Activated naive CD8-positive, alpha-beta T cell treated with anti-CD3 and anti-CD28 coated beads, Interleukin-2, amount 10 ng/mL, durations not matched to agents 7 days and 5 days (primary cell): ENCODE results near the gene ZNRD2. TPM values are rescaled to one million over a fixed set of nuclear protein-coding genes. Genes with fewer than 3 reads are reported as not detected.

Experiments
- ATAC-seq: fragments of 150-1000 bp; cut with Tn5 transposase; one replicate; pipeline ENCODE4 v1.10.0; 2021; ENCODE audit warnings: low read depth, moderate library complexity
- POLR2A ChIA-PET: fragments of 350-600 bp; sonication (Branson Sonifier 250); formaldehyde crosslinking; loops from one replicate; lab custom pipeline; 2021; ENCODE audit warnings: antibody characterized with exemption; lab: Charles Lee
- DNase-seq: peaks from one replicate; pipeline ENCODE4 v3.0.0; 2021
- H3K27ac Mint-ChIP-seq: one replicate; pipeline ENCODE4 v1.8.0; 2022; ENCODE audit warnings: mild to moderate bottlenecking, mixed read lengths
- H3K27me3 Mint-ChIP-seq: one replicate; pipeline ENCODE4 v1.8.0; 2022; ENCODE audit warnings: mild to moderate bottlenecking, moderate library complexity, mixed read lengths
- H3K36me3 Mint-ChIP-seq: one replicate; pipeline ENCODE4 v1.8.0; 2021; ENCODE audit warnings: mild to moderate bottlenecking, mixed read lengths
- H3K4me1 Mint-ChIP-seq: one replicate; pipeline ENCODE4 v1.8.0; 2021; ENCODE audit warnings: mixed read lengths
- H3K4me3 Mint-ChIP-seq: one replicate; pipeline ENCODE4 v1.8.0; 2022; ENCODE audit warnings: mild to moderate bottlenecking, moderate library complexity, mixed read lengths
- H3K9me3 Mint-ChIP-seq: one replicate; pipeline ENCODE4 v1.8.0; 2021; ENCODE audit warnings: mixed read lengths
- total RNA-seq, 2 experiments: library from RNA; stranded (reverse); gene quantifications; one replicate each; pipeline ENCODE4 v1.2.3, GENCODE V29; 2021

ZNRD2 gene
- total RNA-seq, 2 experiments from 2014 or later = 27.2 to 30.0 TPM

- no peak for DNase-seq
- peaks cover 10% of the 10 kb centered on the region for H3K36me3 Mint-ChIP-seq
- peaks cover 29% of the 10 kb centered on the region for H3K4me1 Mint-ChIP-seq
- H3K27ac Mint-ChIP-seq = peak overlapping the region; percentile 21
- POLR2A ChIA-PET = interaction anchor here (0.6 to 8.3 kb wide), 8 partner anchors 11 to 65 kb away, joined by 3 to 107 read pairs (median 4); partner anchors contain the start of genes EHBP1L1, FAM89B, SCYL1 and ZNRD2
- H3K27me3 Mint-ChIP-seq = no peaks in the 10 kb centered on the region
- no peak for ATAC-seq
- no peak overlapping the region for H3K4me3 Mint-ChIP-seq
- H3K9me3 Mint-ChIP-seq = no peaks in the 10 kb centered on the region
Measured at GRCh38 chr11:65590240-65590738, 20.0 kb downstream of the ZNRD2 start.

- ATAC-seq (no peak), DNase-seq (no peak)
- H3K36me3 Mint-ChIP-seq = peaks cover 8% of the 10 kb centered on the region
- H3K27ac Mint-ChIP-seq = no peak overlapping the region
- no peaks in the 10 kb centered on the region for H3K27me3 Mint-ChIP-seq
- no peak overlapping the region for H3K4me3 Mint-ChIP-seq
- no peaks in the 10 kb centered on the region for H3K9me3 Mint-ChIP-seq
- POLR2A ChIA-PET = interaction anchor here (1.9 to 8.3 kb wide), 3 partner anchors 15 to 51 kb away, joined by 4 to 107 read pairs (median 24); partner anchors contain the start of gene EHBP1L1
- peaks cover 21% of the 10 kb centered on the region for H3K4me1 Mint-ChIP-seq
Measured at GRCh38 chr11:65591939-65592857, 21.9 kb downstream of the ZNRD2 start.

- no peak for ATAC-seq
- Mint-ChIP-seq H3K27me3 (no peaks in the 10 kb centered on the region), H3K4me1 (peaks cover 13% of the 10 kb centered on the region), H3K36me3 (peaks cover 6% of the 10 kb centered on the region), H3K9me3 (no peaks in the 10 kb centered on the region), H3K4me3 (no peak overlapping the region), H3K27ac (no peak overlapping the region)
- POLR2A ChIA-PET = interaction anchor here (0.7 to 5.0 kb wide), 8 partner anchors 10 to 52 kb away, joined by 3 to 24 read pairs (median 4); partner anchors contain the start of genes EHBP1L1 and MAP3K11
- DNase-seq = no peak
Measured at GRCh38 chr11:65592858-65593517, 22.7 kb downstream of the ZNRD2 start.

- Mint-ChIP-seq H3K4me3 (no peak overlapping the region), H3K36me3 (peaks cover 5% of the 10 kb centered on the region), H3K4me1 (peaks cover 6% of the 10 kb centered on the region), H3K27me3 (no peaks in the 10 kb centered on the region), H3K27ac (peak overlapping the region; percentile 48), H3K9me3 (no peaks in the 10 kb centered on the region)
- POLR2A ChIA-PET = interaction anchor here (0.6 to 5.0 kb wide), 10 partner anchors 11 to 125 kb away, joined by 3 to 24 read pairs (median 4); partner anchors contain the start of genes EHBP1L1 and MAP3K11
- ATAC-seq (peak; percentile 48), DNase-seq (peak; percentile 60)
Measured at GRCh38 chr11:65593518-65594414, 23.5 kb downstream of the ZNRD2 start.

- Mint-ChIP-seq H3K4me3 (no peak overlapping the region), H3K27me3 (no peaks in the 10 kb centered on the region), H3K4me1 (no peaks in the 10 kb centered on the region), H3K9me3 (no peaks in the 10 kb centered on the region), H3K27ac (peak overlapping the region; percentile 63), H3K36me3 (peaks cover 4% of the 10 kb centered on the region)
- no peak for ATAC-seq
- DNase-seq = no peak
- POLR2A ChIA-PET = interaction anchor here (0.5 to 5.0 kb wide), 6 partner anchors 10 to 63 kb away, joined by 3 to 24 read pairs (median 3); partner anchors contain the start of gene FAM89B
Measured at GRCh38 chr11:65595131-65595530, 24.9 kb downstream of the ZNRD2 start.

GRCh38 chr11:65595543-65596281, 25.4 kb downstream of the ZNRD2 start, which contains the start of gene KCNK7:
KCNK7 (minus strand) TSS chr11:65595800; CDS start chr11:65595772, 28 bp downstream.
- Mint-ChIP-seq H3K27me3 (no peaks in the 10 kb centered on the region), H3K27ac (peak within 1 kb of the TSS; percentile 63), H3K36me3 (peaks cover under 1% of the 10 kb centered on the region), H3K9me3 (no peaks in the 10 kb centered on the region), H3K4me3 (no peak within 1 kb of the TSS), H3K4me1 (no peaks in the 10 kb centered on the region)
- POLR2A ChIA-PET = interaction anchor here (0.5 to 5.0 kb wide), 6 partner anchors 8 to 64 kb away, joined by 3 to 24 read pairs (median 3); partner anchors contain the start of gene FAM89B
- ATAC-seq = no peak
- DNase-seq = no peak

GRCh38 chr11:65596520-65596919, 26.2 kb downstream of the ZNRD2 start:
- Mint-ChIP-seq H3K4me1 (no peaks in the 10 kb centered on the region), H3K4me3 (no peak overlapping the region), H3K9me3 (no peaks in the 10 kb centered on the region), H3K36me3 (no peaks in the 10 kb centered on the region), H3K27ac (no peak overlapping the region), H3K27me3 (no peaks in the 10 kb centered on the region)
- ATAC-seq (no peak), DNase-seq (no peak)
- POLR2A ChIA-PET = interaction anchor here (1.1 kb wide), 1 partner anchor 9 kb away, joined by 3 read pairs; no protein-coding TSS in a partner anchor

GRCh38 chr11:65598258-65598699, 28.0 kb downstream of the ZNRD2 start:
- H3K27ac Mint-ChIP-seq = no peak overlapping the region
- no peaks in the 10 kb centered on the region for H3K9me3 Mint-ChIP-seq
- H3K36me3 Mint-ChIP-seq = peaks cover under 1% of the 10 kb centered on the region
- POLR2A ChIA-PET = interaction anchor here (0.6 to 1.7 kb wide), 2 partner anchors 13 to 21 kb away, joined by 3 to 4 read pairs; no protein-coding TSS in a partner anchor
- no peak overlapping the region for H3K4me3 Mint-ChIP-seq
- H3K4me1 Mint-ChIP-seq = no peaks in the 10 kb centered on the region
- ATAC-seq = no peak
- no peak for DNase-seq
- H3K27me3 Mint-ChIP-seq = no peaks in the 10 kb centered on the region

- POLR2A ChIA-PET = interaction anchor here (0.7 kb wide), 1 partner anchor 53 kb away, joined by 4 read pairs; no protein-coding TSS in a partner anchor
- Mint-ChIP-seq H3K9me3 (no peaks in the 10 kb centered on the region), H3K4me1 (no peaks in the 10 kb centered on the region), H3K4me3 (no peak overlapping the region), H3K27ac (no peak overlapping the region), H3K36me3 (peaks cover 5% of the 10 kb centered on the region), H3K27me3 (no peaks in the 10 kb centered on the region)
- ATAC-seq (no peak), DNase-seq (no peak)
Measured at GRCh38 chr11:65599216-65599954, 29.1 kb downstream of the ZNRD2 start.

- Mint-ChIP-seq H3K4me1 (no peaks in the 10 kb centered on the region), H3K9me3 (no peaks in the 10 kb centered on the region), H3K36me3 (peaks cover 5% of the 10 kb centered on the region), H3K4me3 (no peak overlapping the region), H3K27ac (no peak overlapping the region), H3K27me3 (no peaks in the 10 kb centered on the region)
- ATAC-seq (no peak), DNase-seq (no peak)
- POLR2A ChIA-PET = interaction anchor here (0.7 kb wide), 1 partner anchor 53 kb away, joined by 4 read pairs; no protein-coding TSS in a partner anchor
Measured at GRCh38 chr11:65599955-65600246, 29.6 kb downstream of the ZNRD2 start.

- Mint-ChIP-seq H3K4me3 (no peak overlapping the region), H3K9me3 (no peaks in the 10 kb centered on the region), H3K27ac (no peak overlapping the region), H3K36me3 (peaks cover 7% of the 10 kb centered on the region), H3K27me3 (no peaks in the 10 kb centered on the region), H3K4me1 (no peaks in the 10 kb centered on the region)
- ATAC-seq = no peak
- DNase-seq = no peak
- POLR2A ChIA-PET = interaction anchor here (0.8 to 1.4 kb wide), 3 partner anchors 8 to 17 kb away, joined by 3 to 5 read pairs (median 4); partner anchors contain the start of gene PCNX3
Measured at GRCh38 chr11:65604258-65604657, 34.0 kb downstream of the ZNRD2 start.
